ENCODE results near the gene ATP6V1F. TPM values are rescaled to one million over a fixed set of nuclear protein-coding genes. Genes with fewer than 3 reads are reported as not detected.

ATP6V1F gene
- total RNA-seq, 1 experiment from 2014 or later, result 130 TPM

DNA sequence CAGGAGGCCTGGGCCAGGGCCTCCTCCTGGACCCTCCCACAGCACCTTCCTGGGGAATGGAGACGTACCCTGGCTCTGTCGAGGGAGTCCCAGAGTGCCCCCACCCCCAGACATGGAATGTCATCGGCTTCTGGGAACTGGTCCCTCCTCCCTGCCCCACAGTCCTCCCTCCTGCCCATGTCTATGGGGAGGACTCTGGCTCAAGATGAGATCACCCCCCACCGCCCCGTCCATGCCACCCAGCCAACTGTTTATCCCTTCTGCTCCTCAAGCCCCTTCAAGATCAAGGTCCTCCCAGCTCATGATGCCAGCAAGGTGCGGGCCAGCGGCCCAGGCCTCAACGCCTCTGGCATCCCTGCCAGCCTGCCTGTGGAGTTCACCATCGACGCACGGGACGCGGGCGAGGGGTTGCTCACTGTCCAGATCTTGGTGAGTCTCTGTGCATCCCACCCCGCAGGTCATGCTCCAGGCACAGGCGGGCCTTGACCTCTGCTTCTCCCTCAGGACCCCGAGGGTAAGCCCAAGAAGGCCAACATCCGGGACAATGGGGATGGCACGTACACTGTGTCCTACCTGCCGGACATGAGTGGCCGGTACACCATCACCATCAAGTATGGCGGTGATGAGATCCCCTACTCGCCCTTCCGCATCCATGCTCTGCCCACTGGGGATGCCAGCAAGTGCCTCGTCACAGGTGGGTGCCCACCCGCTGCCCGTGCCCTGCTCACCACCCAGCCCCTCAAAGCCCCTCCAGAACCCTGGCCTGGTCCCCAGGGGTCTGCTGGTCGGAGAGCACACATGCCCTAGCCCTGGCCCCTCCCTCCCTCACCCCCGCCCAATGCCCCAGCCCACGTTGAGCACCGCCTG, 14.1 kb upstream of the ATP6V1F start:
- DNase-seq (ENCODE audit: low read depth), result no peak

DNA sequence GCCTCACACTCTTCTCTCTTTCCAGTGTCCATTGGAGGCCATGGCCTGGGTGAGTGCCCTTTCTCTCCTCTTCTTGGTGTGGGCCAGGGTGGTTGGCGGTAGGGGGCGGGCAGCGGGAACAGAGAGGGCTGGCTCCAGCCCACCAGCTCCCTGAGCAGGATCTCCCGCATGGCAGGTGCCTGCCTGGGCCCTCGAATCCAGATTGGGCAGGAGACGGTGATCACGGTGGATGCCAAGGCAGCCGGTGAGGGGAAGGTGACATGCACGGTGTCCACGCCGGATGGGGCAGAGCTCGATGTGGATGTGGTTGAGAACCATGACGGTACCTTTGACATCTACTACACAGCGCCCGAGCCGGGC, 13.5 kb upstream of the ATP6V1F start:
- DNase-seq (ENCODE audit: low read depth), result no peak

DNA sequence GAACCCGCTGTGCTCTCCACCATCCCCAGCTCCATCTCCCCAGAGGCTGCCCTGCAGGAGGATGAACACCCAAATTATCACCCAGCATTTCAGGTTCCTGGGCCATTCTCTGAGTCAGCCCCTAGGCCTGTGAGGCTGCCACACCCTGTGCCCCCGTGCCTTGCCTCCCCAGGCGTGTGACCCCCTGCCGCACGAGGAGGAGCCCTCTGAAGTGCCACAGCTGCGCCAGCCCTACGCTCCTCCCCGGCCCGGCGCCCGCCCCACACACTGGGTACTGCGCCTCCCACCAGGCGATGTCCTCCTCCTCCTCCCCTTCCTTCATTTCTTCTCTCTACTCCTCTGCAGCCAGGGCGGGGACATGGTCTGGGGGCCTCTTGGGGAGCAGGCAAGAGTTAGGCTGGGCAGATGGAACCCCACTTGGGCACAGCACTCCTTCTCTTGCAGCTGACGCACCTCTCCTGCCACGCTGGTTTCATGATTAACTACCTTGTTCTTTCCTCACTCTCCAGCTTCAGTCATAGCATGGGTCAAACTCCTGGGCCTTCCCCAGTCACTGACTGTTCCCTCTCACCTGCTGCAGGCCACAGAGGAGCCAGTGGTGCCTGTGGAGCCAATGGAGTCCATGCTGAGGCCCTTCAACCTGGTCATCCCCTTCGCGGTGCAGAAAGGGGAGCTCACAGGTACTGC, 12.7 kb upstream of the ATP6V1F start:
- DNase-seq (ENCODE audit: low read depth), result no peak

DNA sequence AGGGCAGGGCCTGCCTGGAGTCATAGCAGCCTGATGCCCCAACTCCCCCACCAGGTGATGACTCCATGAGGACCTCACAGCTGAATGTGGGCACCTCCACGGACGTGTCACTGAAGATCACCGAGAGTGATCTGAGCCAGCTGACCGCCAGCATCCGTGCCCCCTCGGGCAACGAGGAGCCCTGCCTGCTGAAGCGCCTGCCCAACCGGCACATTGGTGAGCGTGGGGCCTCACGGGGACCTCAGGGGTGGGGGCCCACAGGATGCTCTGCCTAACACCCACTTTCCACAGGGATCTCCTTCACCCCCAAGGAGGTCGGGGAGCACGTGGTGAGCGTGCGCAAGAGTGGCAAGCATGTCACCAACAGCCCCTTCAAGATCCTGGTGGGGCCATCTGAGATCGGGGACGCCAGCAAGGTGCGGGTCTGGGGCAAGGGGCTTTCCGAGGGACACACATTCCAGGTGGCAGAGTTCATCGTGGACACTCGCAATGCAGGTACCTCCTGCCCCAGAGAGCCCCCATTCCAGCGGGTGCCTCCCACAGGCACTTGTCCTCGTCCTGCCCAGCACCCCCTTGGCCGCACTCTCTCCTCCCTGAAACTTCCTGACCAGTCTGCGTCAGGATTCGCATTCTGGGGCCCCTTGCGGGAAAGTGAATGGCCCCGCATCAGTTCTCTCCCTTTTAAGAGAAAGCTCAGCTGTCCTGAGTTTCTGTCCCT, 10.0 kb upstream of the ATP6V1F start:
- DNase-seq (ENCODE audit: low read depth), result no peak

DNA sequence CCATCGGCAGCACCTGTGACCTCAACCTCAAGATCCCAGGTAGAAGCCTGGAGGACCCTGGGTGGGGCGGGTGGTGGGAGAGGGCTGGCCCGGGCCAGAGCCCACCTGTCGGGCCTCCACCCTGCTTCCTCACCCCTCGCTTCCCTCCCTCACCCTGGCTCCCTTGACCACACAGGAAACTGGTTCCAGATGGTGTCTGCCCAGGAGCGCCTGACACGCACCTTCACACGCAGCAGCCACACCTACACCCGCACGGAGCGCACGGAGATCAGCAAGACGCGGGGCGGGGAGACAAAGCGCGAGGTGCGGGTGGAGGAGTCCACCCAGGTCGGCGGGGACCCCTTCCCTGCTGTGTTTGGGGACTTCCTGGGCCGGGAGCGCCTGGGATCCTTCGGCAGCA, 8.9 kb upstream of the ATP6V1F start:
- DNase-seq (ENCODE audit: low read depth), result no peak

DNA sequence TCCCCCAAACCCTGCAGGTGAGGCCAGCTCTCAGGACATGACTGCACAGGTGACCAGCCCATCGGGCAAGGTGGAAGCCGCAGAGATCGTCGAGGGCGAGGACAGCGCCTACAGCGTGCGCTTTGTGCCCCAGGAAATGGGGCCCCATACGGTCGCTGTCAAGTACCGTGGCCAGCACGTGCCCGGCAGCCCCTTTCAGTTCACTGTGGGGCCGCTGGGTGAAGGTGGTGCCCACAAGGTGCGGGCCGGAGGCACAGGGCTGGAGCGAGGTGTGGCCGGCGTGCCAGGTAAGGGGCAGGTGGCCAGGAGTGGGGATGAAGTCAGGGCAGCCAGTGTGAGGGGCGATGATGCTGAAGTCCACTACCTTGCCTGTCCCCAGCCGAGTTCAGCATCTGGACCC, 8.3 kb upstream of the ATP6V1F start:
- DNase-seq (ENCODE audit: low read depth), result no peak

DNA sequence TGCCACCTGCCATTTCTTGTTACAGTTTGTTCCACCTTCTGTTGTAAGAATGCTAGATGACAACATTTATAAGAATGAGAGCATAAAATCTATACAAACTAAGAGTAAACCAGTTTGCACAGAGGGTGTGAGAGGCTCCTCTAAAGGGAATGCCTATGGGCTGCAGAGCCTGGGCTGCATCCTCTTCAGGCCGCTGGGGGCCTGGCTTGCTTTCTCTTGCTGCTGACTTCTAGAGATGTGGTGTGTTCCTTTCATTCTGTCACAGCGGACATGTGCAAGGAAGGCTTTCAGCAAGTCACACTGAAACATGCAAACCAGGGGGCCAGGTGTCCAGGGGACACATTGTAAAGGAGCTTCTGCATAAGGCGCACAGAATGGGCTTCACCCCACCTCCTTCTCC, 7.1 kb upstream of the ATP6V1F start:
- no peak for DNase-seq (ENCODE audit: low read depth)

DNA sequence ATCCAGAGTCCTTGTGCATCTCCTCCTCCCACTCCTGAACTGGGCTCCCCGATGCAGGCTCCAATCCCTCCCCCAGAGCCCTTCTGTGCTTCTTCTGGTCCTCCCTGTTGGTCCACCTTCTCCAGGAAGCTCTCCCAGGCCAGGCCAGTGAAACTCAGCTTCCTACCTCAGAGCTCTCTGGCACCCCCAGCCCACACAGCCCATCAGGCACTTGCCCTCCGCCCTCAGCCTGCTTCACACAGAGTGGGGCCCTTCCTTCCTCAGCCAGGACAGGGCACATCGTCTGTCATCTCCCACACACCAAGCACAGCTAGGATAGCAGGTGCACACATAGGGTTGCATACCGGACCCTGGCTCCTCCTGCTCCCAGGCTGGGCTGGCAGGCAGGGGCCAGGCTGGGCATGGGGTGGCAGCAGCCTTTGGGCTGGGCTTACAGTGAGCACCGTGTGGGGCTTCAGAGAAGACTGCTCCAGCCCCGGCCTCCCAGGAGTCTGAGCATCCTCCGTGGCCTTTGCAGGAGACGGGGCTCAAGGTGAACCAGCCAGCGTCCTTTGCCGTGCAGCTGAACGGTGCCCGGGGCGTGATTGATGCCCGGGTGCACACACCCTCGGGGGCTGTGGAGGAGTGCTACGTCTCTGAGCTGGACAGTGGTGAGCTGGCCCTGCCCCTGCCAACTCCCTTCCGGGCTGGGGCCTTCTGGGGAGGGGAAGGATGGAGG, 6.5 kb upstream of the ATP6V1F start:
- DNase-seq (ENCODE audit: low read depth), result no peak

DNA sequence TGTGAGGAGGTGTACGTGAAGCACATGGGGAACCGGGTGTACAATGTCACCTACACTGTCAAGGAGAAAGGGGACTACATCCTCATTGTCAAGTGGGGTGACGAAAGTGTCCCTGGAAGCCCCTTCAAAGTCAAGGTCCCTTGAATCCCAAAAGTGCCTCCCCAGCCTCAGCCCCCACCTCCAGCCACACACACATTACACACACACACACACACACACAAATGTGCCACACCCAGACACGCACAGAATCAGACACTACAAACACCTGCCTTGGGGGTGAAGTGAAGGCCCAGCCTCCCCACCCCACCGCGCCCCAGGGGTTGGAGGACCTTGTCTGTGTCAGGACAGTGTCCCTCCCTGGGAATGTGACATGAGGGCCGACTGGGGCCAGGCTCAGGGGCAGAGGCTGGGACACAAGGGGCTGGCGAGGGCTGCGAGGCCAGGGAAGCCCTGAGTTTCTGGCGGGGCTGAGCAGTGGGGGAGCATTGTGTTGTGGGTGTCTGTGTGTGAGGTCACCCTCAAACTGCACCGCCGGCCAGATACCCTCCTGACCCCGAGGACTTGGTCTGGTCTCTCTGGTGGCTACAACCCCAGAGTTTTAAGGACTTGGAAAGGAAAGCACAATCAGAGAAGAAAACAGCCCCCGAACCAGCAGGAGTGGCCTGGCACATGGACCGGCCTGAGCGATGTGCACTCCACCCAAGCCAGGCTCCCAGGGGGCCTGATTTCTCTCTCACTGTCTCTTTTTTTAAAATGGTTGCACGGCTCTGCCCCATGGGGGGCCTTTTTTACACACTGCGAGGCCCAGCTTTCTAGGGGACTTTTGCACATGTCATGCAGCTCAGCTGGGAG, 4.0 kb upstream of the ATP6V1F start:
- no peak for DNase-seq (ENCODE audit: low read depth)

DNA sequence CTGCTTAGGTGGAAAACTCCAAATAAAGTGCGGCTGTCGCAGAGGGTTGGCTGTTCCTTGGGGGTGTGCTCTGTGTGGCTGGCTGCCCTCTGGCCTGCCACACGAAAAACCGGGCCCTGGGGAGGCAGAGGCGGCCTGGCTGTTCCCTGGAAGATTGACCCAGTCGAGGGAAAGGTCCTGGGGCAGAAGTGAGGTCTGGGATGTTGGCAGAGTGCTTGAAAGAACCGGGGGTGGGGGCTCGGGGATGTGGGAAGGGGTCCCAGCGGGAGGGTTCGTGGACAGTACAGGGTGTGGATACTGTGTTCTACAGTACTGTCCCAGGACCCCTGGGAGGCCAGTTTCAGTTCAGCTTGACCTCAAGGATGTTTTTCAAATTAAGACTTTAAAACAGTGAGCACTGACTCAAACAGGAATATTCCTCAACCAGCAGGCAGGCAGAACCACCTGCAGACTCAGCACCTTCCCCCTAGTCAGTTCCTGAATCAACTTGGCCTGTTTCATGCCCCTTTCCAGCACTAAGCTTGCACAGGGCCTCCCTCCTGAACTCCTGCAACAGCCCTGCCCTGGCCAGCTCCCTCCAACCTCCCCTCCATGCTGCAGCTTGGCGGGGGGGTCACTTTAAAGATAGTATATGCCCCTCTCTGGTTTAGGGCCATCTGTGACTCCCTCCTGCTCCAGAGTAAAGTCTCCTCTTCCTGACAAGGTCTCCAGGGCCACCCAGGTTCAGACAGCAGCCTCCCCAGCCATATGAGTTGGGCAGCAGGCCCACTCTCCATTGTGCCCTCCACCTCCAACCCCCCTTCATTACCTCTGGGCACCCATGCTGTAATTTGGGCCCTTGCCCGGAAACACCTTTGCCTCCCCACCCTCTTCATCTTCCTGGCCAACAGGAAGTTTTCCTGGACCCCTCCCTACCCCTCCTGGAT, 3.2 kb upstream of the ATP6V1F start:
- DNase-seq (ENCODE audit: low read depth), result no peak

DNA sequence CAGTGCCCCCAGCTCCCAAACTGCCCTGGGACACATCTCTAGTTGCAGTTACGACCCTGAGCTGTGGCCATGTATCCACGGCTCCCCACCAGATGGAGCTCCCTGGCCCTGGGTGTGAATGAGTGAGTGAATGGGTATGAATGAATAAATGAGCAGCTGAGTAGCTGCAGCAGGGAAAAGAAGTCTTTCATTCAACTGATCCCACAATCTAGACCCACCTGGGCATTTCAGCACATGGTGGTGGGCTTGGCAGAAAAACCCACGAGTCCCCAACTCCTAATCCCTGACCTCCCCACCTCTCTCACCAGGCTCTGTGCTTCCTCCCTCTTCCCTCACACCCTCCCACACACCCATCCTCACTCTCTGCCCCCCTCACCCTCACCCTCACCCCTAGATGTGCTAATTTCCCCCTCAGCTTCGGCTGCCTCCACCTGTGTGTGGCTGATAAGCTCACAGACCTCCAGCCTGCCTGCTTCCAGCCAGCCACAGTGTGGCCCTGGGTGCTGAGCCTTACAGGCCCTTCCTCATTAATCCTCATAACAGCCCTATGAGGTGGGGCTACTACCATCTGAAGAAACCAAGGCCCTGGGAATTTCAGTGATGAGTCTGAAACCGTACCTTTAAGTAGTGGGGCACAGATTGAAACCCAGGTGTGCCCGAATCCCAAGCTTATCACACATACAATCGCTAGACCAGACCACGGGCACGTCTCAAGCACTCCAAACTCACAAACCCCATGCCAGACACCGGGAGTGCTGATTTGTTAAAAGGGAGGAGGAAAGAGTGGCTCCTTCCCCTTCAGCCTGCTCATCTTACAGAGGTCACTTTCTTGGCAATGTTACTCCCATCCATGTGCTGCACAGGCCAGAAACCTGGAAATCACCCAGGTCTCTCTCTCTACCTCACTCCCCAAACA, 2.2 kb upstream of the ATP6V1F start:
- DNase-seq (ENCODE audit: low read depth), result no peak

DNA sequence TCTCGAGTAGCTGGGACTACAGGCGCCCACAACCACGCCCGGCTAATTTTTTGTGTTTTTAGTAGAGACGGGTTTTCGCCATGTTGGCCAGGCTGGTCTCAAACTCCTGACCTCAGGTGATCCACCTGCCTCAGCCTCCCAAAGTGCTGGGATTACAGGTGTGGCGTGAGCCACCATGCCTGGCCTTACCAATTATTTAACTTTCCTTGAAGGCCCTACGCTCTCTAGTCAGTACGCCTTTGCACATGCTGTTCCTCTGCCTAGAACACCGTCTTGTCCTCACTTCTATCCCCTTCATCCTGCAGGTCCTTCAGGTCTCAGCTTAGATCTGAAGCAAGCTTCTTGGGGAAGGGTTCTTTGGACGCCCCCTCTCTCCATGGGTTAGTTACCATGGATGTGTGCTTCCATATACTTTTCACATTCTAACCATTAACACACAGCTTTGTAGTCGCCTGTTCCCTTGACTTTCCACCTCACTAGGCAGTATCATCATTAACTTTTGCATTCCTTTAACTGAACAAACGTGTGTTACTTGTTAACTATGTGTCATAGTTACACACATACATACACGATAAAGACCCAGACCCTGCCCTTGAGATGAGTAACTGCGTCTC, 592 bp upstream of the ATP6V1F start:
- no peak for DNase-seq (ENCODE audit: low read depth)

DNA sequence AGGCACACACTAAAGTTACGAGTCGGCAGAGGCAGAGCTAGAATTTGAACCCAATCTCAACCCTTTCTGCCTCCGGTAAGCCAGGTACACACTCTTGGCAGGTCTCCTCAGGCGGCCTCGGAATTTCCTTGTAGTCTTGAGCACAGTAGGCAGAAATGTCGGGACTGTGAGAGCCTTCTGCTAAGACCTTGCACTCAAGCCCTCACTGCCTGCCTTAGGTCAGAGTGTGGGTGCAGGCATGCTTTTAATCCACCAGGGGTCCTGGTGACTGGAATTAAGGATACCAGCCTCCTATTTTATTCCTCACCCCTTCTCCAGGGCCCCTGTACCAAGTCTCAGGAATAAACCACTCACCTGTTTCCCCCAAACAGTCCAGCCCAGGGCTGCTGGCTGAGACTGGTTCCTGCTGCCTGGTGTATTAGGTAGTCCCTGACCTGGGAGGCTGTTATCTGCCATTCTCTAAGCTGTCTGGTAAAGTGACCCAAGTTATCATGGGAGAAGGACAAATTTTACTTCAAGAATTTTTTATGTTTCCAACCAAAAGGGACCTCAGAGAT, 855 bp downstream of the ATP6V1F start:
- DNase-seq (ENCODE audit: low read depth), result peak; percentile 75

DNA sequence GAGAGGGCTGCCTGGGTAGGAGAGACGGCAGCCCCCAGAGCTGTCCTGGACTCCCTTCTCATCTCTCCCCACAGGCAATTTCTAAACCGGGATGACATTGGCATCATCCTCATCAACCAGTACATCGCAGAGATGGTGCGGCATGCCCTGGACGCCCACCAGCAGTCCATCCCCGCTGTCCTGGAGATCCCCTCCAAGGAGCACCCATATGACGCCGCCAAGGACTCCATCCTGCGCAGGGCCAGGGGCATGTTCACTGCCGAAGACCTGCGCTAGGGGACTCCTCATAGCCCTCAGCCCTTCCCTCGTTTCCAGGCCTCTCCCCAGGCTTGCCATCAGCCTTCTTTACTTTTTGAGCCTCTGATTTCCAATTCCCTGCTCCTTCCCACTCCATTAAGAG, 2.6 kb downstream of the ATP6V1F start:
- DNase-seq (ENCODE audit: low read depth), result no peak

DNA sequence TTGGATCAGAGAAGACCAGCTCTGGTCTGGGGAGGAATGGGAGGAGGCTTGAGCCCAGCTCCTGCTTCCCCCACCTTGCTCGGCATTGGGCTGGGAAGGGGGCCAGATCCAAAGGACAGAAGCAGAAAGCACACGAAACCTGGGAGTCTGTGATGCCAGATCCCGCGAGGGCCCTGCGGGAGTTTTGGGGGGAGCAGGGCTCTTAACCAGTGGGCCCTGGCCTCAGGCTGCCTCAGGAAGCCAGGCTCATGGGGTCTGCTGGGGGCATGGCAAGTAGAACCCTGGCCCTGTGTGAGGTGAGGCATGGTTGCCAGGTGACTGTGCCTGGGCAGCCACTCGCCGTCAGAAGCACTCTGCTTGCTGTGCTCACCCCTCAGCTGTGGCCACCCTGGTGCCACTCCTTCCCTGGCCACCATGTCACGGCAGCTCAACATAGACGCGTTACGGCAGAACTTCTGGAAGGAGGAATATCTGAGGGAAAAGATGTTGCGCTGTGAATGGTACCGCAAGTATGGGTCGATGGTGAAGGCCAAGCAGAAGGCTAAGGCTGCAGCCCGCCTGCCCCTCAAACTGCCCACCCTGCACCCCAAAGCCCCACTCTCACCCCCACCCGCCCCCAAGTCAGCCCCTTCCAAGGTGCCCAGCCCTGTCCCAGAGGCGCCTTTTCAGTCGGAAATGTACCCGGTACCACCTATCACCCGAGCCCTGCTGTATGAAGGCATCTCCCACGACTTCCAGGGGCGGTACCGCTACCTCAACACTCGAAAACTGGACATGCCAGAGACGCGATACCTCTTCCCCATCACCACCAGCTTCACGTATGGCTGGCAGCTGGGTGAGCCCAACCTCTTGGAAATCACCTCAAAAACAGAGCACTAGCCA, 3.6 kb downstream of the ATP6V1F start:
- DNase-seq (ENCODE audit: low read depth), result no peak

DNA sequence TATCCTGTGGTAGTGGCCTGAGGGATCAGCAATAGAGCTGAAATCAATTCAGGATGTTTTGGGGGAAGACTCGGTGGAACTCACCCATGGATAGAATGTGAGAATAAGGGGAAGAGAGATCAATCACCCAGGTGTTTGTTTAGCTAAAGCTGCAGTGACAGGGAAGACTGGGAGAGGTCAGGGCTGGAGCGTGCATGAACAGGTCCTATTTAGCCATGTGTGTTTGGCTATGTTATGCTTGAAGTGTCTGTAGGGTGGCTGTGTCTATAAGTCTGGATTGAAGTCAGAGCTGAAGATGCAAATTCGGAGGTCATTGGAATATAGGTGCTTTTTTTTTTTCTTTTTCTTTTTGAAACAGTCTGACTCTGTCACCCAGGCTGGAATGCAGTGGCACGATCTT, 4.6 kb downstream of the ATP6V1F start:
- DNase-seq (ENCODE audit: low read depth), result no peak

Measured in Daoy (cell line).